ENCODE data around the gene RBBP5. TPM values are rescaled to one million over a fixed set of nuclear protein-coding genes. Genes with fewer than 3 reads are reported as not detected.

RBBP5 gene
- total and polyA plus RNA-seq, 2 experiments from 2014 or later: 14.1 to 26.5 TPM

DNA sequence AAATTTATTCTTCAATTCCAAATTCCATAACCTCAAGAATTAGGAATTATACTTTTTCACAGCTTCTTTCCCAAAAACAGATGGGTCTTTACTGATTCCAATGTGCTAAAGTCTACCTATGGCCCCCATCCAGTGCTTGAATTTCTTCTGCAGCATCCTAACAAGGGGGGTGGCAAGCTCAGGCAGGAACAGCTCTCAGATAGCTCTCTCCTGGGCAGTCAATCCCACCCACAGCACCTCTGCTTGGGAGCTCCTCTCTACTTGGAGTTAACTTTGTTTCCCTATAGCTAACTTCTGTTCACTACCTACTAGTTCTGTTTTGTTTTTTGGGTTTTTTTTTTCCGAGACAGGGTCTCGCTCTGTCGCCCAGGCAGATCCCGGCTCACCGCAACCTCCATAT, 12.1 kb downstream of the RBBP5 start:
- peaks cover 39% of the 10 kb centered on the region for H3K36me3 Mint-ChIP-seq (ENCODE audit: low read depth)
- no peak overlapping the region for H3K4me2 ChIP-seq

More for the DNA sequence above, 12.1 kb downstream of the RBBP5 start:
- H3K4me3 ChIP-seq: no peak overlapping the region
- no peaks in the 10 kb centered on the region for H3K9me2 ChIP-seq (ENCODE audit: insufficient read depth)
- Mint-ChIP-seq H3K4me1 (no peaks in the 10 kb centered on the region), H3K9me3 (no peaks in the 10 kb centered on the region), H3K27me3 (ENCODE audit: insufficient read depth, low read depth, poor library complexity) (no peaks in the 10 kb centered on the region), H3K27ac (no peak overlapping the region), H3K4me3 (no peak overlapping the region)
- no peak overlapping the region for H2AFZ ChIP-seq
- no peaks in the 10 kb centered on the region for H3K27me3 ChIP-seq (ENCODE audit: insufficient read depth)
- H3F3A ChIP-seq (replicated peaks; ENCODE audit: low read depth): 0 out of 2 replicates have a peak, but pooled peaks cover 6% of the 10 kb centered on the region
- ATAC-seq (no peak), DNase-seq (ENCODE audit: low spot score) (no peak)
- peaks cover 17% of the 10 kb centered on the region; the same call in 1 of the 2 replicates for H3K79me2 ChIP-seq (replicated peaks; ENCODE audit: insufficient read depth)
- TF ChIP-seq ZNF331 (CRISPR knock-in tag; IDR thresholded peaks at IDR 0.05; ENCODE audit: low read depth) (no peak), EZH2 (IDR thresholded peaks at IDR 0.05; ENCODE audit: low read depth, unreplicated experiment) (no peak), CREB1 (CRISPR knock-in tag; IDR thresholded peaks at IDR 0.05; ENCODE audit: low read depth) (no peak), NANOG (IDR thresholded peaks at IDR 0.05; ENCODE audit: borderline replicate concordance) (no peak), ZNF114 (CRISPR knock-in tag; IDR thresholded peaks at IDR 0.05) (no peak), STAT1 (IDR thresholded peaks at IDR 0.05; ENCODE audit: unreplicated experiment) (no peak), EZH2phosphoT487 (IDR thresholded peaks at IDR 0.05; ENCODE audit: unreplicated experiment) (no peak), POLR2AphosphoS5 (IDR thresholded peaks at IDR 0.05; ENCODE audit: low read depth) (no peak), JUNB (IDR thresholded peaks at IDR 0.05; ENCODE audit: unreplicated experiment) (no peak)
- TF ChIP-seq, protein P1, sequence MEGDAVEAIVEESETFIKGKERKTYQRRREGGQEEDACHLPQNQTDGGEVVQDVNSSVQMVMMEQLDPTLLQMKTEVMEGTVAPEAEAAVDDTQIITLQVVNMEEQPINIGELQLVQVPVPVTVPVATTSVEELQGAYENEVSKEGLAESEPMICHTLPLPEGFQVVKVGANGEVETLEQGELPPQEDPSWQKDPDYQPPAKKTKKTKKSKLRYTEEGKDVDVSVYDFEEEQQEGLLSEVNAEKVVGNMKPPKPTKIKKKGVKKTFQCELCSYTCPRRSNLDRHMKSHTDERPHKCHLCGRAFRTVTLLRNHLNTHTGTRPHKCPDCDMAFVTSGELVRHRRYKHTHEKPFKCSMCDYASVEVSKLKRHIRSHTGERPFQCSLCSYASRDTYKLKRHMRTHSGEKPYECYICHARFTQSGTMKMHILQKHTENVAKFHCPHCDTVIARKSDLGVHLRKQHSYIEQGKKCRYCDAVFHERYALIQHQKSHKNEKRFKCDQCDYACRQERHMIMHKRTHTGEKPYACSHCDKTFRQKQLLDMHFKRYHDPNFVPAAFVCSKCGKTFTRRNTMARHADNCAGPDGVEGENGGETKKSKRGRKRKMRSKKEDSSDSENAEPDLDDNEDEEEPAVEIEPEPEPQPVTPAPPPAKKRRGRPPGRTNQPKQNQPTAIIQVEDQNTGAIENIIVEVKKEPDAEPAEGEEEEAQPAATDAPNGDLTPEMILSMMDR (conservative IDR thresholded peaks at IDR 0.05; ENCODE audit: low read depth in 2 of 2): no peak
- TF ChIP-seq, protein P2, sequence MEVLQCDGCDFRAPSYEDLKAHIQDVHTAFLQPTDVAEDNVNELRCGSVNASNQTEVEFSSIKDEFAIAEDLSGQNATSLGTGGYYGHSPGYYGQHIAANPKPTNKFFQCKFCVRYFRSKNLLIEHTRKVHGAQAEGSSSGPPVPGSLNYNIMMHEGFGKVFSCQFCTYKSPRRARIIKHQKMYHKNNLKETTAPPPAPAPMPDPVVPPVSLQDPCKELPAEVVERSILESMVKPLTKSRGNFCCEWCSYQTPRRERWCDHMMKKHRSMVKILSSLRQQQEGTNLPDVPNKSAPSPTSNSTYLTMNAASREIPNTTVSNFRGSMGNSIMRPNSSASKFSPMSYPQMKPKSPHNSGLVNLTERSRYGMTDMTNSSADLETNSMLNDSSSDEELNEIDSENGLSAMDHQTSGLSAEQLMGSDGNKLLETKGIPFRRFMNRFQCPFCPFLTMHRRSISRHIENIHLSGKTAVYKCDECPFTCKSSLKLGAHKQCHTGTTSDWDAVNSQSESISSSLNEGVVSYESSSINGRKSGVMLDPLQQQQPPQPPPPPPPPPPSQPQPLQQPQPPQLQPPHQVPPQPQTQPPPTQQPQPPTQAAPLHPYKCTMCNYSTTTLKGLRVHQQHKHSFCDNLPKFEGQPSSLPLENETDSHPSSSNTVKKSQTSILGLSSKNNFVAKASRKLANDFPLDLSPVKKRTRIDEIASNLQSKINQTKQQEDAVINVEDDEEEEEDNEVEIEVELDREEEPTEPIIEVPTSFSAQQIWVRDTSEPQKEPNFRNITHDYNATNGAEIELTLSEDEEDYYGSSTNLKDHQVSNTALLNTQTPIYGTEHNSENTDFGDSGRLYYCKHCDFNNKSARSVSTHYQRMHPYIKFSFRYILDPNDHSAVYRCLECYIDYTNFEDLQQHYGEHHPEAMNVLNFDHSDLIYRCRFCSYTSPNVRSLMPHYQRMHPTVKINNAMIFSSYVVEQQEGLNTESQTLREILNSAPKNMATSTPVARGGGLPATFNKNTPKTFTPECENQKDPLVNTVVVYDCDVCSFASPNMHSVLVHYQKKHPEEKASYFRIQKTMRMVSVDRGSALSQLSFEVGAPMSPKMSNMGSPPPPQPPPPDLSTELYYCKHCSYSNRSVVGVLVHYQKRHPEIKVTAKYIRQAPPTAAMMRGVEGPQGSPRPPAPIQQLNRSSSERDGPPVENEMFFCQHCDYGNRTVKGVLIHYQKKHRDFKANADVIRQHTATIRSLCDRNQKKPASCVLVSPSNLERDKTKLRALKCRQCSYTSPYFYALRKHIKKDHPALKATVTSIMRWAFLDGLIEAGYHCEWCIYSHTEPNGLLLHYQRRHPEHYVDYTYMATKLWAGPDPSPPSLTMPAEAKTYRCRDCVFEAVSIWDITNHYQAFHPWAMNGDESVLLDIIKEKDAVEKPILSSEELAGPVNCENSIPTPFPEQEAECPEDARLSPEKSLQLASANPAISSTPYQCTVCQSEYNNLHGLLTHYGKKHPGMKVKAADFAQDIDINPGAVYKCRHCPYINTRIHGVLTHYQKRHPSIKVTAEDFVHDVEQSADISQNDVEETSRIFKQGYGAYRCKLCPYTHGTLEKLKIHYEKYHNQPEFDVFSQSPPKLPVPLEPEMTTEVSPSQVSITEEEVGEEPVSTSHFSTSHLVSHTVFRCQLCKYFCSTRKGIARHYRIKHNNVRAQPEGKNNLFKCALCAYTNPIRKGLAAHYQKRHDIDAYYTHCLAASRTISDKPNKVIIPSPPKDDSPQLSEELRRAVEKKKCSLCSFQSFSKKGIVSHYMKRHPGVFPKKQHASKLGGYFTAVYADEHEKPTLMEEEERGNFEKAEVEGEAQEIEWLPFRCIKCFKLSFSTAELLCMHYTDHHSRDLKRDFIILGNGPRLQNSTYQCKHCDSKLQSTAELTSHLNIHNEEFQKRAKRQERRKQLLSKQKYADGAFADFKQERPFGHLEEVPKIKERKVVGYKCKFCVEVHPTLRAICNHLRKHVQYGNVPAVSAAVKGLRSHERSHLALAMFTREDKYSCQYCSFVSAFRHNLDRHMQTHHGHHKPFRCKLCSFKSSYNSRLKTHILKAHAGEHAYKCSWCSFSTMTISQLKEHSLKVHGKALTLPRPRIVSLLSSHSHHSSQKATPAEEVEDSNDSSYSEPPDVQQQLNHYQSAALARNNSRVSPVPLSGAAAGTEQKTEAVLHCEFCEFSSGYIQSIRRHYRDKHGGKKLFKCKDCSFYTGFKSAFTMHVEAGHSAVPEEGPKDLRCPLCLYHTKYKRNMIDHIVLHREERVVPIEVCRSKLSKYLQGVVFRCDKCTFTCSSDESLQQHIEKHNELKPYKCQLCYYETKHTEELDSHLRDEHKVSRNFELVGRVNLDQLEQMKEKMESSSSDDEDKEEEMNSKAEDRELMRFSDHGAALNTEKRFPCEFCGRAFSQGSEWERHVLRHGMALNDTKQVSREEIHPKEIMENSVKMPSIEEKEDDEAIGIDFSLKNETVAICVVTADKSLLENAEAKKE (CRISPR knock-in tag; IDR thresholded peaks at IDR 0.05): no peak
- TF ChIP-seq, protein P3, sequence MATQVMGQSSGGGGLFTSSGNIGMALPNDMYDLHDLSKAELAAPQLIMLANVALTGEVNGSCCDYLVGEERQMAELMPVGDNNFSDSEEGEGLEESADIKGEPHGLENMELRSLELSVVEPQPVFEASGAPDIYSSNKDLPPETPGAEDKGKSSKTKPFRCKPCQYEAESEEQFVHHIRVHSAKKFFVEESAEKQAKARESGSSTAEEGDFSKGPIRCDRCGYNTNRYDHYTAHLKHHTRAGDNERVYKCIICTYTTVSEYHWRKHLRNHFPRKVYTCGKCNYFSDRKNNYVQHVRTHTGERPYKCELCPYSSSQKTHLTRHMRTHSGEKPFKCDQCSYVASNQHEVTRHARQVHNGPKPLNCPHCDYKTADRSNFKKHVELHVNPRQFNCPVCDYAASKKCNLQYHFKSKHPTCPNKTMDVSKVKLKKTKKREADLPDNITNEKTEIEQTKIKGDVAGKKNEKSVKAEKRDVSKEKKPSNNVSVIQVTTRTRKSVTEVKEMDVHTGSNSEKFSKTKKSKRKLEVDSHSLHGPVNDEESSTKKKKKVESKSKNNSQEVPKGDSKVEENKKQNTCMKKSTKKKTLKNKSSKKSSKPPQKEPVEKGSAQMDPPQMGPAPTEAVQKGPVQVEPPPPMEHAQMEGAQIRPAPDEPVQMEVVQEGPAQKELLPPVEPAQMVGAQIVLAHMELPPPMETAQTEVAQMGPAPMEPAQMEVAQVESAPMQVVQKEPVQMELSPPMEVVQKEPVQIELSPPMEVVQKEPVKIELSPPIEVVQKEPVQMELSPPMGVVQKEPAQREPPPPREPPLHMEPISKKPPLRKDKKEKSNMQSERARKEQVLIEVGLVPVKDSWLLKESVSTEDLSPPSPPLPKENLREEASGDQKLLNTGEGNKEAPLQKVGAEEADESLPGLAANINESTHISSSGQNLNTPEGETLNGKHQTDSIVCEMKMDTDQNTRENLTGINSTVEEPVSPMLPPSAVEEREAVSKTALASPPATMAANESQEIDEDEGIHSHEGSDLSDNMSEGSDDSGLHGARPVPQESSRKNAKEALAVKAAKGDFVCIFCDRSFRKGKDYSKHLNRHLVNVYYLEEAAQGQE (IDR thresholded peaks at IDR 0.05; ENCODE audit: unreplicated experiment): no peak
- TF ChIP-seq, protein P4, sequence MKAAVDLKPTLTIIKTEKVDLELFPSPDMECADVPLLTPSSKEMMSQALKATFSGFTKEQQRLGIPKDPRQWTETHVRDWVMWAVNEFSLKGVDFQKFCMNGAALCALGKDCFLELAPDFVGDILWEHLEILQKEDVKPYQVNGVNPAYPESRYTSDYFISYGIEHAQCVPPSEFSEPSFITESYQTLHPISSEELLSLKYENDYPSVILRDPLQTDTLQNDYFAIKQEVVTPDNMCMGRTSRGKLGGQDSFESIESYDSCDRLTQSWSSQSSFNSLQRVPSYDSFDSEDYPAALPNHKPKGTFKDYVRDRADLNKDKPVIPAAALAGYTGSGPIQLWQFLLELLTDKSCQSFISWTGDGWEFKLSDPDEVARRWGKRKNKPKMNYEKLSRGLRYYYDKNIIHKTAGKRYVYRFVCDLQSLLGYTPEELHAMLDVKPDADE (IDR thresholded peaks at IDR 0.05): no peak
- H3K36me3 ChIP-seq (ENCODE audit: insufficient read depth): peaks cover 39% of the 10 kb centered on the region
- no peak overlapping the region for H3K27ac ChIP-seq (ENCODE audit: low read depth)
- no peaks in the 10 kb centered on the region for H3K4me1 ChIP-seq (ENCODE audit: insufficient read depth)
- H4K20me1 ChIP-seq (replicated peaks; ENCODE audit: insufficient read depth): peaks cover 19% of the 10 kb centered on the region
